ENCODE results near the gene PKP2. TPM values are rescaled to one million over a fixed set of nuclear protein-coding genes. Genes with fewer than 3 reads are reported as not detected.
"Not testable (repeated sequence)": the region's sequence is repeated elsewhere in the genome, so short reads cannot be mapped to it uniquely, and the experiment has no call there.

PKP2 gene
- total and polyA plus RNA-seq, 8 donors: 1.5 to 6.7 (median 4.2) TPM

DNA sequence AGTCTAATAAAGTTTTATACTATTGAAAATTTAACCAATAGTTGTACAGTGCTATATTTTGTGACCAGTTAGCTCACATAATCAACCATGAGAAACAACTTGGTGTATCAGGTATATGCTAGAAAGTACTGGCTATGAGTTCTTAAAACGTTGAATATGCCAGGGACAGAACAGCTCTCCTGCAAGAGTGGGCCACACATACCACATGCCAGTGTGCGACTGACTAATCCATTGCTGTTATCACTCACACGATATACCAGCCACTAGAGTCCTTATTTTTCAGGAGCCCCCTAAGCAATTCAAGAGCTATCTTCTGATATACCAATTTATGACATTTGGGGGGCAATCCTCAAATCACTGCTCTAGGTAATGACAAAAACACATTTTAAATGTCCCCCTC, 9.5 kb downstream of the PKP2 start:
- no peaks in the 10 kb centered on the region for H3K9me3 ChIP-seq
- H3K27me3 ChIP-seq: peaks cover 2 to 45% of the 10 kb centered on the region in 2 donors
- no peak overlapping the region for H3K27ac ChIP-seq
- TF ChIP-seq, protein P1, sequence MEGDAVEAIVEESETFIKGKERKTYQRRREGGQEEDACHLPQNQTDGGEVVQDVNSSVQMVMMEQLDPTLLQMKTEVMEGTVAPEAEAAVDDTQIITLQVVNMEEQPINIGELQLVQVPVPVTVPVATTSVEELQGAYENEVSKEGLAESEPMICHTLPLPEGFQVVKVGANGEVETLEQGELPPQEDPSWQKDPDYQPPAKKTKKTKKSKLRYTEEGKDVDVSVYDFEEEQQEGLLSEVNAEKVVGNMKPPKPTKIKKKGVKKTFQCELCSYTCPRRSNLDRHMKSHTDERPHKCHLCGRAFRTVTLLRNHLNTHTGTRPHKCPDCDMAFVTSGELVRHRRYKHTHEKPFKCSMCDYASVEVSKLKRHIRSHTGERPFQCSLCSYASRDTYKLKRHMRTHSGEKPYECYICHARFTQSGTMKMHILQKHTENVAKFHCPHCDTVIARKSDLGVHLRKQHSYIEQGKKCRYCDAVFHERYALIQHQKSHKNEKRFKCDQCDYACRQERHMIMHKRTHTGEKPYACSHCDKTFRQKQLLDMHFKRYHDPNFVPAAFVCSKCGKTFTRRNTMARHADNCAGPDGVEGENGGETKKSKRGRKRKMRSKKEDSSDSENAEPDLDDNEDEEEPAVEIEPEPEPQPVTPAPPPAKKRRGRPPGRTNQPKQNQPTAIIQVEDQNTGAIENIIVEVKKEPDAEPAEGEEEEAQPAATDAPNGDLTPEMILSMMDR (IDR thresholded peaks at IDR 0.05): no peak
- no peaks in the 10 kb centered on the region for H3K36me3 ChIP-seq
- no peak overlapping the region for H3K4me3 ChIP-seq
- ATAC-seq: no peak
- intact Hi-C loops (cut with DNase I): no loop called here
- H3K4me1 ChIP-seq: no peaks in the 10 kb centered on the region
- DNase-seq: no peak

DNA sequence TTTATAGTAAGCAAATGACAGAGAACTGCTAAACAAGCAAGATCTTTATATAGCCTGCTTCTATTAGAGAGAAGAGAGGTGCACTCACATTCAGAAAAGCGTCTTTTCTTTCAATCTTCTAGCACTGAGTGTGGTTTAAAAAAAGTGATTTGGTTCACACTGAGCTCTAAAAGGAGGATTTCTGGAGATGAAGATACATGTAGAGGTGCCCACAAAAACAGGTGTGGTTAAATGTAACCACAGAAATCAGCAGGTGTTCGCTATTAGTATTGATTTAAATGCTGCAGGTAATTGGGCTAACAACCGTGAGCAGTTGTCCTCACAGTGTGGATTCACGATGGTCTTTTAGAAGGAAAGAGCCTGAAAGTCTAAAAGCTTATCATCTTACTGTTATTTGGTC, 10.7 kb downstream of the PKP2 start:
- Histone ChIP-seq H3K4me1 (no peaks in the 10 kb centered on the region), H3K27ac (no peak overlapping the region), H3K27me3 (peaks cover 0 to 39% of the 10 kb centered on the region in 2 donors), H3K4me3 (no peak overlapping the region), H3K9me3 (no peaks in the 10 kb centered on the region), H3K36me3 (no peaks in the 10 kb centered on the region)
- no peak for DNase-seq
- TF ChIP-seq, protein P1 (IDR thresholded peaks at IDR 0.05): no peak
- ATAC-seq: no peak
- intact Hi-C loops (cut with DNase I): no loop called here

DNA sequence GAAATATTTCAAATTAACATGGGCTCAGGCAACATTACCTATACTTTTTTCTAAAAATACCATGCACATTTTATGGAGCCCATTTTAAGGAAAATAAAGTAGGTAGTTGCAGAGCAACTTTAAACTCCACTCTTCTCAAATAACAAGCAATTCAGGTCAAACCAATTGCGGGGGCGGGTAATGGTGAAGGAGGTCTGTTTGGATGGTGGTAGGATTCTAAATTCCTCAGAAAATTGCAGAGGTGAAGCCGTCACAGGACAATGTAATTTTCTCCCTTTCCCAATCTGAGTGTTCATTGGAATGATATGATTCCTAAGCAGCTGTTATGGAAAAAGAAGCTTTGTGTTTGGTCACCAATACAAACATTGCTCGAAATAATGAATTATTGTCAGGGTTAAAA, 11.6 kb downstream of the PKP2 start:
- TF ChIP-seq, protein P1 (IDR thresholded peaks at IDR 0.05): no peak
- no peak overlapping the region for H3K4me3 ChIP-seq
- ATAC-seq (no peak), DNase-seq (no peak)
- no peaks in the 10 kb centered on the region for H3K9me3 ChIP-seq
- H3K27me3 ChIP-seq: peaks cover 0 to 36% of the 10 kb centered on the region in 2 donors
- H3K36me3 ChIP-seq: no peaks in the 10 kb centered on the region
- H3K27ac ChIP-seq: no peak overlapping the region
- intact Hi-C loops (cut with DNase I): no loop called here
- H3K4me1 ChIP-seq: no peaks in the 10 kb centered on the region

DNA sequence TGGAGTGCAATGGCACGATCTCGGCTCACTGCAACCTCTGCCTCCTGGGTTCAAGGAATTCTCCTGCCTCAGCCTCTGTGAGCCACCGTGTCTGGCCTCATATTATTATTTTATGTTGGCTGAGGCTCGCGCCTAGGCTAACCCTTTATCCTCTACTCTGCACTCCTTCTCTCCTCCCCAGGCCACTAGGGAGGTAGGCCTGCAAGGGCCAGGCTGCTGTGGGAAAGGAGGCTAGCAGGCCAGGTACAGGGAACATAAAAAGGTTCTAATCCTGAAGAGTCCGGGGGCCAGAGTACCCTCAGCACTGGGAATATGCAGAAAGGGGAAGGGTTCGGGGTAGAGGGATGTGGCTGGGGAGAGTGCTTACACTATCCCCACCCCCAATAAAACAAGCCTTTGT, 14.9 kb downstream of the PKP2 start:
- Histone ChIP-seq H3K4me3 (no peak overlapping the region), H3K27me3 (peaks cover 0 to 14% of the 10 kb centered on the region in 2 donors), H3K4me1 (no peaks in the 10 kb centered on the region), H3K27ac (no peak overlapping the region), H3K9me3 (no peaks in the 10 kb centered on the region), H3K36me3 (peaks cover 0 to 7% of the 10 kb centered on the region in 2 donors)
- DNase-seq: no peak
- intact Hi-C loops (cut with DNase I): no loop called here
- TF ChIP-seq, protein P1 (IDR thresholded peaks at IDR 0.05): no peak
- no peak for ATAC-seq

DNA sequence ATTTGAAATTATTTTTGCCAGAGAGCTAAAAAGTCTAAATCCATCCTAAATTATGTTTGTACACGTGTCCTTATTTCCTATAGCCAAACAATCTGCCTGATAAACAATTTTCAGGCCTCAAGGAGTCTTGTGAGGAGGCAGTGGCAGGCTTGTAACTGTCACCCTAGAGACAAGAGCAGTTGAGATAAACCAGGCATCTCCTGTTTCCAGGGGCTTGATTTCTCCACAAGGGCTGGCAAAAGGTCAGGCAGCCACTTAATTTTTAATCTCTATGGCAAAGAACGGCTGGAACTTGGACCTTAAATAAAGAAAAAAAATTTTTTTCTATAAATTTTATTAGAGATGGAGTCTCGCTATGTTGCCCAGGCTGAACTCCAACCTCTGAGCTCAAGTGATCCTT, 15.5 kb downstream of the PKP2 start:
- Histone ChIP-seq H3K36me3 (peaks cover 0 to 7% of the 10 kb centered on the region in 2 donors), H3K27me3 (peaks cover 0 to 14% of the 10 kb centered on the region in 2 donors), H3K9me3 (no peaks in the 10 kb centered on the region), H3K4me1 (peaks cover 0 to under 1% of the 10 kb centered on the region in 2 donors), H3K4me3 (no peak overlapping the region), H3K27ac (no peak overlapping the region)
- TF ChIP-seq, protein P1 (IDR thresholded peaks at IDR 0.05): no peak
- ATAC-seq: no peak
- intact Hi-C loops (cut with DNase I): no loop called here
- DNase-seq: no peak

DNA sequence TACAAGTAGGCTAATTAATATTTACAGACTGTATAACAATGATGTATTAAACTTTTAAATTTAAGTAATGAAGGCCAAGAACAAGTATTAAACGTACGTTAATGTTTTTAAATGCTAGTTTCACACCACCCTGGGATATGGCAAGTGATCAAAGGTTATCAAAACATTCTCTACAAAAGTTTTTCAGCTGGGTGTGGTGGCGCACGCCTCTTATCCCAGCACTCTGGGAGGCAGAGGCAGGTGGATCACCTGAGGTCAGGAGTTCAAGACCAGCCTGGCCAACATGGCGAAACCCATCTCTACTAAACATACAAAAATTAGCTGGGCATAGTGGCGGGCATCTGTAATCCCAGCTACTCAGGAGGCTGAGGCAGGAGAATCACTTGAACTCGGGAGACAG, 17.5 kb downstream of the PKP2 start:
- H3K4me1 ChIP-seq; intact Hi-C loops (cut with DNase I); H3K27me3 ChIP-seq; H3K27ac ChIP-seq; H3K9me3 ChIP-seq; H3K36me3 ChIP-seq; H3K4me3 ChIP-seq; ATAC-seq; DNase-seq: not testable (repeated sequence)

Measured in left lung (tissue), 10 donors.